GM23338 (cell line): ENCODE data around the gene SLC15A4. TPM values are rescaled to one million over a fixed set of nuclear protein-coding genes. Genes with fewer than 3 reads are reported as not detected.

ENCODE experiments used
- ATAC-seq: fragments of 200-7000 bp; cut with Tn5 transposase; 3 replicates; pipeline ENCODE4 v1.9.1; 2020
- DNase-seq: peaks from one replicate; pipeline ENCODE4 v3.0.0-alpha.2; 2015; ENCODE audit warnings: low spot score
- H2AFZ ChIP-seq: fragments of 200-600 bp; sonication (generic); 2 replicates; pipeline ENCODE4 v1.8.0; 2016; ENCODE audit warnings: antibody characterized with exemption, mild to moderate bottlenecking, moderate library complexity
- H3F3A ChIP-seq: fragments of 200-600 bp; sonication (generic); replicated peaks from 2 replicates; pipeline ENCODE4 v1.8.0; 2017; ENCODE audit warnings: antibody characterized with exemption, mixed run types, low read depth
- H3K27ac ChIP-seq: fragments of 200-600 bp; sonication (generic); 2 replicates; pipeline ENCODE4 v1.6.1; 2016; ENCODE audit warnings: low read depth
- H3K27me3 ChIP-seq: fragments of 200-600 bp; sonication (generic); 2 replicates; pipeline ENCODE4 v1.8.0; 2016; ENCODE audit warnings: mild to moderate bottlenecking, mixed run types, moderate library complexity; ENCODE audit not compliant: insufficient read depth
- H3K36me3 ChIP-seq: fragments of 200-600 bp; sonication (generic); 2 replicates; pipeline ENCODE4 v1.8.0; 2016; ENCODE audit warnings: mild to moderate bottlenecking; ENCODE audit not compliant: insufficient read depth
- H3K4me1 ChIP-seq: fragments of 200-600 bp; sonication (generic); 2 replicates; pipeline ENCODE4 v1.8.0; 2016; ENCODE audit warnings: mild to moderate bottlenecking, moderate library complexity; ENCODE audit not compliant: insufficient read depth
- H3K4me2 ChIP-seq: fragments of 200-600 bp; sonication (generic); 2 replicates; pipeline ENCODE4 v1.7.1; 2017; ENCODE audit warnings: mixed run types
- H3K4me3 ChIP-seq: fragments of 200-600 bp; sonication (generic); 2 replicates; pipeline ENCODE4 v1.6.1; 2016; ENCODE audit warnings: mixed run types
- H3K79me2 ChIP-seq: fragments of 200-600 bp; sonication (generic); replicated peaks from 2 replicates; pipeline ENCODE4 v1.8.0; 2017; ENCODE audit warnings: mild to moderate bottlenecking; ENCODE audit not compliant: insufficient read depth
- H3K9me2 ChIP-seq: fragments of 200-600 bp; sonication (generic); 2 replicates; pipeline ENCODE4 v1.8.0; 2017; ENCODE audit not compliant: insufficient read depth
- H4K20me1 ChIP-seq: fragments of 200-600 bp; sonication (generic); replicated peaks from 2 replicates; pipeline ENCODE4 v1.8.0; 2017; ENCODE audit warnings: mild to moderate bottlenecking; ENCODE audit not compliant: insufficient read depth
- H3K27ac Mint-ChIP-seq: 2 replicates; pipeline ENCODE4 v1.8.0; 2020; ENCODE audit warnings: inconsistent platforms, mild to moderate bottlenecking, moderate library complexity, mixed read lengths
- H3K27me3 Mint-ChIP-seq: 3 replicates; pipeline ENCODE4 v1.8.0; 2022; ENCODE audit warnings: low read depth, mild to moderate bottlenecking, moderate library complexity, mixed read lengths, inconsistent platforms; ENCODE audit not compliant: insufficient read depth, poor library complexity
- H3K36me3 Mint-ChIP-seq: 3 replicates; pipeline ENCODE4 v1.8.0; 2021; ENCODE audit warnings: low read depth, mild to moderate bottlenecking, inconsistent platforms, moderate library complexity, mixed read lengths
- H3K4me1 Mint-ChIP-seq: 3 replicates; pipeline ENCODE4 v1.8.0; 2020; ENCODE audit warnings: mild to moderate bottlenecking, inconsistent platforms, mixed read lengths
- H3K4me3 Mint-ChIP-seq: 3 replicates; pipeline ENCODE4 v1.8.0; 2021; ENCODE audit warnings: moderate library complexity, mild to moderate bottlenecking, inconsistent platforms, mixed read lengths
- H3K9me3 Mint-ChIP-seq: 3 replicates; pipeline ENCODE4 v1.8.0; 2020; ENCODE audit warnings: moderate library complexity, mild to moderate bottlenecking, inconsistent platforms, mixed read lengths
- CREB1 ChIP-seq: fragments of 250-450 bp; sonication (Bioruptor Pico); IDR thresholded peaks from 2 replicates; pipeline ENCODE4 v1.5.0; 2020; ENCODE audit warnings: low read depth, mild to moderate bottlenecking, moderate library complexity
- CTCF ChIP-seq, 2 experiments: fragments of 200-600 bp in 1 of 2; sonication (generic) in 1 of 2; conservative IDR thresholded peaks; 2 replicates each; pipeline versions ENCODE4 v1.5.1 to v1.6.1; 2016 to 2017; ENCODE audit warnings: antibody characterized with exemption in 2 of 2, low read depth in 2 of 2, mild to moderate bottlenecking in 2 of 2, moderate library complexity in 1 of 2
- ETS1 ChIP-seq: IDR thresholded peaks from 2 replicates; pipeline ENCODE4 v1.6.1; 2016; ENCODE audit warnings: antibody characterized with exemption
- EZH2 ChIP-seq: fragments of 200-600 bp; sonication (generic); IDR thresholded peaks from one replicate; pipeline ENCODE4 v1.8.0; 2017; ENCODE audit warnings: antibody characterized with exemption, mild to moderate bottlenecking, low read depth; ENCODE audit not compliant: unreplicated experiment
- JUNB ChIP-seq: IDR thresholded peaks from one replicate; pipeline ENCODE4 v1.6.1; 2016; ENCODE audit warnings: antibody characterized with exemption; ENCODE audit not compliant: unreplicated experiment
- POLR2AphosphoS5 ChIP-seq: IDR thresholded peaks from 2 replicates; pipeline ENCODE4 v1.6.1; 2016; ENCODE audit warnings: antibody characterized with exemption, low read depth
- REST ChIP-seq: IDR thresholded peaks from one replicate; pipeline ENCODE4 v1.6.1; 2018; ENCODE audit warnings: antibody characterized with exemption; ENCODE audit not compliant: unreplicated experiment
- ZNF331 ChIP-seq: fragments of 250-450 bp; sonication (Bioruptor Pico); IDR thresholded peaks from 2 replicates; pipeline ENCODE4 v1.5.0; 2020; ENCODE audit warnings: low read depth, mild to moderate bottlenecking, moderate library complexity
- polyA plus RNA-seq: library from polyadenylated mRNA; unstranded; fragments of >200 nt; fragmentation: Nextera tagmentation; extraction: Ambion mirVana; gene quantifications from 2 replicates; pipeline ENCODE4 v1.2.1, GENCODE V29; 2016
- total RNA-seq: library from RNA; depleted of rRNA; stranded (reverse); fragments of >200 nt; shearing (Covaris generic); gene quantifications from 2 replicates; pipeline ENCODE4 v1.2.3, GENCODE V29; 2014

SLC15A4 gene
- total and polyA plus RNA-seq, 2 experiments from 2014 or later, result 7.7 to 30.3 TPM

GRCh38 chr12:128745772-128746689 lies 77.7 kb downstream of the SLC15A4 start:
- Mint-ChIP-seq H3K27me3 (no peaks in the 10 kb centered on the region), H3K4me1 (no peaks in the 10 kb centered on the region), H3K9me3 (peaks cover 96% of the 10 kb centered on the region), H3K4me3 (no peak overlapping the region), H3K36me3 (peaks cover 40% of the 10 kb centered on the region), H3K27ac (no peak overlapping the region)
- H3K36me3 ChIP-seq, result no peaks in the 10 kb centered on the region; the same call in 1 of the 2 replicates
- H3F3A ChIP-seq, result no peaks in the 10 kb centered on the region
- no peaks in the 10 kb centered on the region for H3K4me1 ChIP-seq
- DNase-seq (no peak), ATAC-seq (no peak)
- no peak overlapping the region for H3K27ac ChIP-seq
- H3K4me2 ChIP-seq, result no peak overlapping the region
- H3K27me3 ChIP-seq, result no peaks in the 10 kb centered on the region
- H3K9me2 ChIP-seq, result no peaks in the 10 kb centered on the region
- no peaks in the 10 kb centered on the region for H3K79me2 ChIP-seq
- no peak overlapping the region for H3K4me3 ChIP-seq
- TF ChIP-seq CTCF (conservative IDR thresholded peaks at IDR 0.05; ENCODE audit: low read depth in 2 of 2), result no peak
- TF ChIP-seq ZNF331, result no peak
- no peak overlapping the region for H2AFZ ChIP-seq
- H4K20me1 ChIP-seq, result no peaks in the 10 kb centered on the region

- peaks cover 97% of the 10 kb centered on the region for H3K9me3 Mint-ChIP-seq
- Histone ChIP-seq H3K27ac (no peak overlapping the region), H3K9me2 (no peaks in the 10 kb centered on the region), H3K4me3 (no peak overlapping the region), H2AFZ (no peak overlapping the region), H3K27me3 (no peaks in the 10 kb centered on the region), H3K36me3 (no peaks in the 10 kb centered on the region; the same call in 1 of the 2 replicates), H3K4me2 (no peak overlapping the region), H3K79me2 (no peaks in the 10 kb centered on the region), H4K20me1 (no peaks in the 10 kb centered on the region), H3F3A (no peaks in the 10 kb centered on the region), H3K4me1 (no peaks in the 10 kb centered on the region)
- peaks cover 48% of the 10 kb centered on the region for H3K36me3 Mint-ChIP-seq
- no peak for DNase-seq
- no peaks in the 10 kb centered on the region for H3K4me1 Mint-ChIP-seq
- H3K4me3 Mint-ChIP-seq, result no peak overlapping the region
- H3K27ac Mint-ChIP-seq, result no peak overlapping the region
- H3K27me3 Mint-ChIP-seq, result no peaks in the 10 kb centered on the region
- ATAC-seq, result no peak
- TF ChIP-seq CREB1 (CRISPR knock-in tag) (no peak), JUNB (no peak), ETS1 (no peak), REST (no peak), EZH2 (no peak), POLR2AphosphoS5 (no peak)
Observed at GRCh38 chr12:128743916-128744315, 79.8 kb downstream of the SLC15A4 start.
